PC-3 (cell line): ENCODE measurements around the gene SPATS2. TPM values are rescaled to one million over a fixed set of nuclear protein-coding genes. Genes with fewer than 3 reads are reported as not detected.

Experiments used
- ATAC-seq: fragments of 200-7000 bp; cut with Tn5 transposase; 2 replicates; pipeline ENCODE4 v1.9.1; 2020; ENCODE audit warnings: mild to moderate bottlenecking, moderate library complexity
- BruUV-seq: library from RNA; stranded (reverse); fragments of 400-500 nt; replicated peaks from 2 replicates; lab custom pipeline; 2021; lab: Mats Ljungman, UMichigan
- CTCF ChIA-PET: fragments of 300-600 bp; sonication (Branson Sonifier 250); formaldehyde crosslinking; loops from one replicate; lab custom pipeline; 2022; ENCODE audit warnings: antibody characterized with exemption; lab: Charles Lee
- POLR2A ChIA-PET: fragments of 300-600 bp; sonication (Branson Sonifier 250); formaldehyde crosslinking; loops from one replicate; lab custom pipeline; 2022; ENCODE audit warnings: antibody characterized with exemption; ENCODE audit not compliant: unreplicated experiment; lab: Charles Lee
- DNase-seq: peaks from one replicate; pipeline ENCODE4 v3.0.0-alpha.2; 2015
- H2AFZ ChIP-seq: fragments of 300-600 bp; sonication (generic); 2 replicates; pipeline ENCODE4 v1.6.0; 2016; ENCODE audit warnings: antibody characterized with exemption, low read length
- H3F3A ChIP-seq: fragments of 300-600 bp; sonication (generic); one replicate; pipeline ENCODE4 v1.6.0; 2017; ENCODE audit warnings: antibody characterized with exemption, low read length, control low read depth, mild to moderate bottlenecking; ENCODE audit not compliant: unreplicated experiment
- H3K27ac ChIP-seq: fragments of 300-600 bp; sonication (generic); 2 replicates; pipeline ENCODE4 v1.5.1; 2016; ENCODE audit warnings: mild to moderate bottlenecking, low read length
- H3K27me3 ChIP-seq: fragments of 300-600 bp; sonication (generic); 2 replicates; pipeline ENCODE4 v1.6.1; 2016; ENCODE audit warnings: low read length, mixed read lengths
- H3K36me3 ChIP-seq: fragments of 300-600 bp; sonication (generic); 2 replicates; pipeline ENCODE4 v1.6.1; 2016; ENCODE audit warnings: low read depth, mixed run types, low read length, mixed read lengths
- H3K4me1 ChIP-seq: fragments of 300-600 bp; sonication (generic); 2 replicates; pipeline ENCODE4 v1.5.1; 2016; ENCODE audit warnings: low read length; ENCODE audit not compliant: insufficient read depth
- H3K4me2 ChIP-seq: fragments of 300-600 bp; sonication (generic); 2 replicates; pipeline ENCODE4 v1.6.0; 2016; ENCODE audit warnings: low read length
- H3K4me3 ChIP-seq: fragments of 300-600 bp; sonication (generic); 2 replicates; pipeline ENCODE4 v1.5.1; 2016; ENCODE audit warnings: mild to moderate bottlenecking, low read length, mixed read lengths
- H3K79me2 ChIP-seq: fragments of 300-600 bp; sonication (generic); 2 replicates; pipeline ENCODE4 v1.6.1; 2017; ENCODE audit warnings: low read length, mixed read lengths
- H3K9ac ChIP-seq: fragments of 300-600 bp; sonication (generic); 2 replicates; pipeline ENCODE4 v1.6.0; 2016; ENCODE audit warnings: mild to moderate bottlenecking, low read length
- H3K9me2 ChIP-seq: fragments of 300-600 bp; sonication (generic); replicated peaks from 2 replicates; pipeline ENCODE4 v1.6.1; 2016; ENCODE audit warnings: mixed run types, low read length, mixed read lengths
- H3K9me3 ChIP-seq: fragments of 300-600 bp; sonication (generic); 2 replicates; pipeline ENCODE4 v1.6.1; 2016; ENCODE audit warnings: low read length, mixed read lengths
- H4K20me1 ChIP-seq: fragments of 300-600 bp; sonication (generic); 2 replicates; pipeline ENCODE4 v1.6.1; 2016; ENCODE audit warnings: low read length, mixed read lengths
- CTCF ChIP-seq: fragments of 300-600 bp; sonication (generic); conservative IDR thresholded peaks from 2 replicates; pipeline ENCODE4 v1.5.1; 2017; ENCODE audit warnings: antibody characterized with exemption, low read depth, mild to moderate bottlenecking, low read length
- EZH2 ChIP-seq: fragments of 300-600 bp; sonication (generic); IDR thresholded peaks from one replicate; pipeline ENCODE4 v1.6.1; 2017; ENCODE audit warnings: antibody characterized with exemption, mild to moderate bottlenecking, low read length; ENCODE audit not compliant: unreplicated experiment
- EZH2phosphoT487 ChIP-seq: fragments of 300-600 bp; sonication (generic); IDR thresholded peaks from 2 replicates; pipeline ENCODE4 v1.6.1; 2018; ENCODE audit warnings: mild to moderate bottlenecking, antibody characterized with exemption, low read length, borderline replicate concordance
- intact Hi-C: fragments of 100-400 bp; cut with micrococcal nuclease; formaldehyde crosslinking; loops from 2 replicates; pipeline ENCODE4 v1.9.0; 2023
- total RNA-seq: library from RNA; depleted of rRNA; stranded (reverse); fragments of >200 nt; gene quantifications from 2 replicates; pipeline ENCODE4 v1.2.3, GENCODE V29; 2014

Gene SPATS2
- total RNA-seq, 1 experiment from 2014 or later = 27.0 TPM

- Histone ChIP-seq H3K27me3 (no peaks in the 10 kb centered on the region), H3K9me2 (no peaks in the 10 kb centered on the region), H3K9me3 (no peaks in the 10 kb centered on the region), H3K27ac (no peak overlapping the region), H4K20me1 (peaks cover 12% of the 10 kb centered on the region; the same call in 1 of the 2 replicates), H3K4me3 (no peak overlapping the region), H2AFZ (no peak overlapping the region), H3K79me2 (peaks cover 73% of the 10 kb centered on the region), H3K4me1 (peaks cover 14% of the 10 kb centered on the region), H3K36me3 (no peaks in the 10 kb centered on the region), H3K9ac (no peak overlapping the region), H3F3A (no peaks in the 10 kb centered on the region), H3K4me2 (no peak overlapping the region)
- DNase-seq (no peak), ATAC-seq (0 out of 2 replicates have a peak, but pooled peaks have one; percentile 28)
- no TSS peak for BruUV-seq
- POLR2A ChIA-PET = no interaction called here
- CTCF ChIA-PET = no interaction called here
- no peak for TF ChIP-seq EZH2
- no peak for TF ChIP-seq CTCF
- no peak for TF ChIP-seq EZH2phosphoT487
- intact Hi-C loops = no loop called here
These were observed 33.0 kb downstream of the SPATS2 start for GRCh38 chr12:49400304-49400703.

GRCh38 chr12:49403971-49404450, 36.7 kb downstream of the SPATS2 start:
- H3K9me3 ChIP-seq = no peaks in the 10 kb centered on the region
- no peak overlapping the region for H3K27ac ChIP-seq
- H3K4me3 ChIP-seq = no peak overlapping the region
- BruUV-seq = no TSS peak
- no peak for DNase-seq
- H4K20me1 ChIP-seq = peaks cover 12% of the 10 kb centered on the region; the same call in 1 of the 2 replicates
- H3K9me2 ChIP-seq = no peaks in the 10 kb centered on the region
- H3K9ac ChIP-seq = no peak overlapping the region
- no peak for ATAC-seq
- ChIA-PET POLR2A (no interaction called here), CTCF (interaction anchor here (0.7 kb wide), 1 partner anchor 61 kb away, joined by 5 read pairs; no protein-coding TSS in a partner anchor)
- H3K36me3 ChIP-seq = no peaks in the 10 kb centered on the region
- no peak overlapping the region for H2AFZ ChIP-seq
- intact Hi-C loops = no loop called here
- peaks cover 57% of the 10 kb centered on the region for H3K79me2 ChIP-seq
- peaks cover 14% of the 10 kb centered on the region for H3K4me1 ChIP-seq
- TF ChIP-seq CTCF (no peak), EZH2 (no peak), EZH2phosphoT487 (no peak)
- H3K4me2 ChIP-seq = no peak overlapping the region
- H3F3A ChIP-seq = no peaks in the 10 kb centered on the region
- no peaks in the 10 kb centered on the region for H3K27me3 ChIP-seq

GRCh38 chr12:49404956-49405355, 37.7 kb downstream of the SPATS2 start:
- intact Hi-C loops = no loop called here
- Histone ChIP-seq H4K20me1 (peaks cover 12% of the 10 kb centered on the region; the same call in 1 of the 2 replicates), H3K79me2 (peaks cover 50% of the 10 kb centered on the region), H3K27me3 (no peaks in the 10 kb centered on the region), H3F3A (no peaks in the 10 kb centered on the region), H3K36me3 (no peaks in the 10 kb centered on the region), H3K27ac (no peak overlapping the region), H3K9ac (no peak overlapping the region), H3K9me3 (no peaks in the 10 kb centered on the region), H3K4me3 (no peak overlapping the region), H2AFZ (no peak overlapping the region), H3K9me2 (no peaks in the 10 kb centered on the region), H3K4me2 (no peak overlapping the region), H3K4me1 (peaks cover 14% of the 10 kb centered on the region)
- ATAC-seq (no peak), DNase-seq (no peak)
- ChIA-PET CTCF (no interaction called here), POLR2A (interaction anchor here (0.7 kb wide), 1 partner anchor 483 kb away, joined by 6 read pairs; no protein-coding TSS in a partner anchor)
- no peak for TF ChIP-seq EZH2
- TF ChIP-seq CTCF = no peak
- TF ChIP-seq EZH2phosphoT487 = no peak
- no TSS peak for BruUV-seq
